HG03432 (cell line): ENCODE results near the gene SMIM44.
A peak's percentile ranks its signal among the peaks of the same experiment; 100 is the strongest.

Experiments
- ATAC-seq: cut with Tn5 transposase; IDR thresholded peaks from one replicate; pipeline ENCODE4 v1.9.1; 2021; ENCODE audit warnings: mild to moderate bottlenecking, moderate library complexity; ENCODE audit not compliant: unreplicated experiment

SMIM44 gene

DNA sequence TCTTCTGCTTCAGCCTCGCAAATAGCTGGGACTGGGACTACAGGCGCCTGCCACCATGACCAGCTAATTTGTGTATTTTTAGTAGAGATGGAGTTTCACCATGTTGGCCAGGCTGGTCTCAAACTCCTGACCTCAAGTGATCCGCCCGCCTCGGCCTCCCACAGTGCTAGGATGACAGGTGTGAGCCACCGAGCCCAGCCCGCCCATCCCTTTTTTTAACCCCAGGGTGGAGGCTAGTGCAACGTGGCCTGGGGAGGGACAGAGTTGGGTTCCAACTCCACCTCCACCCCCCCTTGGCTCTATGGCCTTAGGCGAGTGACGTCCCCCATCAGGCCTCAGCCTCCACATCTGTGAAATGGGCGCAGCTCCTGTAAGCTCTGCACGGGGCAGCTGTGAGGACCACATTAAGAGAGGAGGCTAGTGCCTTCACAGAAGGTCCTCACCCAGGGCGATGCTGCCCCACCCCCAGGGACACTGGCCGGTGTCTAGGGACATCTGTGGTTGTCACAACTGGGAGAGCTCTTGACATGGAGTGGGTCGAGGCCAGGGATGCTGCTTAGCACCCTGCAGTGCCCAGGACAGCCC, 40.7 kb downstream of the SMIM44 start:
- ATAC-seq, result no peak

DNA sequence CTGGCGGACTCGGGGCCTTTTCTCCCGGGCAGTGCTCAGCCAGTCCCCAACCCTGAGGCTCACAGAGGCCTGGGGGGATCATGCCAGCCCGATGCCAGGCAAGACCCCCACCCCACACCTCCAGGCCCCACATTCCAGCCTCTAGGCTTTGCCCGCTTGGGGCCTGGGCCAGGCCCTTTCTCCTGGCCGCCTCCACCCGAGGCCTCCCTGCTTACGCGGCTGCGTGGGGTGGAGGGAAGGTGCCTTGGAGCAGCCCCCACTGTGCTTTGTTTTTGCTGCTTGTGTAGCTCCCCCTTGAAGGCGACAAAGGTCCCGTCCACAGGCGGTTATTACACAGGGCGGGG, 41.3 kb downstream of the SMIM44 start:
- ATAC-seq, result no peak

DNA sequence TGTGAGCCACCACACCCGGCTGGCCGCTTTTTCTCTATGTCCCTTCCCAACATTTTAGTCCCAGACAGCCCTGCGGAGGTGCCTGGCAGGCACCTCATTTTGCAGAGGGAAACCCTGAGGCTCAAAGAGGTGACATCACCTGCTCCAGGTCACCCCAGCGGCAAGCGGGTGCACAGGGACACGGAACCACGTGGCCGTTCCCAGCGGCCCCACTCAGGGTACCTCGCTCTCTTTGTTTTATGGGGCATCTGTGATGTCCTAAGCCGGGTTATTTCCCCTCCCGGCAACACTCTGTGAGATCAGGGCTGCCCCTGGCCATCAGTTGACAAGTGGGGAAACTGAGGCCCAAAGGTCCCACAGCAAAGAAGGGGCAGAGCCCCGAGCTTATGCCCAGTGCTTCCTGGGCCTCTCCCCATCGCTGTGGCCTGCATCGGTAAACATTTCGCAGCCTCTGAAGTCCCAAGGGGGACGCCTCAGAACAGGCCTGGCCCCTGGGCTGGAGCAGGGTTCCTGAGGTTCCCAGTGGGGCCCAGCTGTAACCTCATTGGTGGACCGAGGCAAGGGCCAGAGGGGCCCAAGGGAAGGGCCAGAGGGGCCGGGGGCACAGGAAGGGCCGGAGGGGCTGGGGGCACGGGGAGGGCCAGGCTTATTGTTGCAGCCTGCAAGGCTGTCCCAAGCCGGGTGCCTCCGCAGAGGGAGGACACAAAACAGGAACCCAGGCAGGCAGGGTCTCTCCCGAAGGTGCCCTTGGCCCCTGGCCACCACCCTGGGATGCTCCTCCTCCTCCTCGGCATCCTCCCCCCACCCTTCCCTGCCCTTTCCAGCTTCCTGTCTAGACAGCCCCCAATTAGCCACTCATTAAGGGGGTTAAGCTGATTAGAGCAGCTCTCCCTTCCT, 41.9 kb downstream of the SMIM44 start:
- no peak for ATAC-seq

DNA sequence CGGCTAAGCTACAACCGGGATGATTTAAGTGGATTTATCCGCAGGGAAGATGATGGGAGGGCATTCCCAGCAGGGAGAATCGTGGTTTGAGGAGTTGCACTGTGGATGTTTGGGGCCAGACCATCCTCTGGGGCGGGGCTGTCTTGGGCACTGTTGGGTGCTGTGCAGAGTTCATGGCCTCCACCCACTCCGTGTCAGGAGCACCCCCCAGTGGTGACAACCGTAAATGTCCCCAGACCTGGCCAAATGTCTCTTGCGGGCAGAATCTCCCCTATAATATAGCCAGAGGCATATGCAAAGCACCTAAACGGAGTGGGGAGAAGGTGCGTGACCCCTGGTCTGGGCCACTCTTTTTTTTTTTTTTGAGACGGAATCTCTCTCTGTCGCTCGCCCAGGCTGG, 43.2 kb downstream of the SMIM44 start:
- ATAC-seq, result no peak

DNA sequence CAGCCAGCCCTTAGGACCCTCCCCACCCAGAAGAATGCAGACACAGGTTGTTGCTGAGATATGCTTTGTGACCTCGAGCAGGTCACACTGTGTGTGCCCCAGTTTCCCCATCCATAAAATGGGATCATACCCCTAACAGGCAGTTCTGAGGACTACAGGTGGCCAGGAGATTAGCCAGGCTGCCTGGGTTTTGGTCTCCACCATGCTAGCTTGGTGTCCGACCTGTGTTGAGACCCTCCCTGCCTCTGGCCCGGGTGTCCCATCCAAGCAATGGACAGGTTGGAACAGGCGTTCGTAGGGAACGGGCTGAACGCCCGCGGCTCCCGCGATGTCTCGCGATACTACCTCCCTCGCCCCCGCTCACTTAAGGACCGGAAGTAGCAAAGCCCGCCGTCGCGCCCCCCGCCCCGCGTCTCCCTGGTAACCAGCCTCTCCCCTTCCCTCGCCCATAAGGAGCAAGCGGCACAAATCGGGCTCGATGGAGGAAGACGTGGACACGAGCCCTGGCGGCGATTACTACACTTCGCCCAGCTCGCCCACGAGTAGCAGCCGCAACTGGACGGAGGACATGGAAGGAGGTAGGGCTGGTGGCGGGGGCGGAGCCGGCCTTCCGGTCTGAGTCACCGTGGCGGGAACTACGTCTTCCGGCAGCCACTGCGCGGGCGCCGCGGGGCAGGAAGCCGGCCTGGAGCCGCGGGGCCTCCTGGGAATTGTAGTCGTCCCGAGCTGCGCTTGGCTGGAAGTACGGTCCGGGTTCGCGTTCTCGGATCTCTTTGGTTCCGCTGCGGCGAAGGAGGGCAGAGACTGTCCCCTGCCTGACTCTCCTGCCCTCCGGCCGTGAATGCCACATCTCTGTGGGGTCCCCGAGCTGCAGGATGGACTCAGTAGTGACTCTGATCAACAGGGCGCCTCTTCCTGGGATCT, 48.3 kb downstream of the SMIM44 start:
- ATAC-seq, result peak; percentile 86

DNA sequence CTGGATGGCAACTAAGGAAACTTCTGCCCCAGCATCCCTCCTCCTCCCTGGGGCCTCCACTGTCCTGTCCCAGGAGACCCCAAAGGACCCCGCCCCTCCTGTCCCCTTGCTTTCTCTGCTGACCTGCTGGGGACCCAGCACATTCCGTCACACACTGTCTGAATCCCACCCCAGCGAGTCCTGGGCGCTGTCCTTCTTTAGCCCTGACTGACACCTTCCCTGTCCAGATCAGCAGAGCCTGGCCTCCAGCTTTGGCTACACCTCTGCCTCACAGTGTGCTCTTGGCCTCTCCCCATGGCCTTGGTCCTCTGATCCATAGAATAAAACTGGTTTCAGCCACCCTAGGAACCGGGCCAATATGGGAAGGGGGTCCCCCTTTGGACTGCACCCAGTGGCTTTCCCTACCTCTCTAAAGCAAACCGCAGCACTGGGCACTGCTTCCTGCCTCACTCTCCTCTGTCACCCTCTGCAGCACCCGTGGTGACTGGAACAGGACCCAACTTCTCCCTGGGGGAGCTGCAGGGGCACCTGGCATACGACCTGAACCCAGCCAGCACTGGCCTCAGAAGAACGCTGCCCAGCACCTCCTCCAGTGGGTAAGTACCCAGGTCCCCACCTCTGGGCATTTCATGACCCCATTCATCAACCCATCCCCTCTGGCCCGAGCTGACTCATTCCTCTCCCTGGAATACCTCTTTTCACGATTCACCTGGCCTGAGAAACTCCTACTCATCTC, 49.3 kb downstream of the SMIM44 start:
- no peak for ATAC-seq

DNA sequence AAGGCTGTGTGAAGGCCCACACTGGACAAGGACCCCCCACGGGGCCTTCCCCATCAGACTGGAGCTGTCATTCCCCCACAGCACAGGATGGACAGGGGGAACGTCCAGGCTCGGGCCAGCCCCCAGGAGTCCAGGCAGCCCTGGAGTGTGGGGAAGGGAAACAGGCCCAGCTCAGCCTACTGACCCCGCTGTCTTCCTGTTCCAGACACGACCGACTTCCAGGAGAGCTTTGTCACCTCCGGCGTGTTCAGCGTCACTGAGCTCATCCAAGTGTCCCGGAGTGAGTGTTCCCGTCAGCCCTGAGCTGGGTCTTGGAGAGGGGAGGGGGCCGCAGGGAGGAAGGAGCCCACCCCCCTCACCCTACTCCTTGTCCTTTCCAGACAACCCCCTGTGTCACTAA, 49.9 kb downstream of the SMIM44 start:
- no peak for ATAC-seq
